ENCODE results near the gene UBE2E2. TPM values are rescaled to one million over a fixed set of nuclear protein-coding genes. Genes with fewer than 3 reads are reported as not detected.

Gene UBE2E2
- total RNA-seq, 1 experiment from 2014 or later = 38.6 TPM

DNA sequence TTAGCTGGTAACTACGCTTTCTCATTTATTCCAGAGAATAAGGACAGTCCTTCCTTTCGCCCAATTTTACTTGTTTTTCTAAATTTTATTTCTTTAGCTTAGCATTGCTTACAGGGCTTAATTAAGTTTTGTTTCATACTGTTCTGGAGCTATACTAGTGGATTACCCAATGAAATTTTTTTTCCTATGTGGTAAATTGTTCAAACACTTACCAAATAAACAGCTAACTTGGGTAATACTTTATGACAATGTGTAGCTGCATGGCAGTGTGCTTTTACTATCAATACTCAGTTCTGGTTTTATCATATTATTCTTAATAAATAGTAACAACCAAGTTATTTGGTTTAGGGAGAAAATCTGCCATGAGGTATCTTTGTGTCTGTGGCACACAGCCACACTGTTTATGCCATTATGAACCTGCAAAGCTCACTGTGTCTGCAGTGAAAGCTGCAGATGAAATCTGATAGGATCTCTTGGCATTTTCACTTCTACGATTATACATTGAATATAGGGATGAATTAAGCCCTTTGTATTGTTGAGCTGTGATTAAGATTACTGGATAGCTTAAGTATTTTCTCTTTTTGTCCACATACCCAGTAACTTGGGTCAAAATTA, 37.2 kb downstream of the UBE2E2 start:
- Histone ChIP-seq H2BK20ac (ENCODE audit: low read depth, low read length, poor library complexity, severe bottlenecking) (no peak overlapping the region), H3K14ac (ENCODE audit: insufficient read depth, low read length) (no peak overlapping the region), H3K4me2 (ENCODE audit: insufficient read depth, insufficient read length, low read length) (no peak overlapping the region), H3K23ac (ENCODE audit: insufficient read length, low read depth, low read length) (no peak overlapping the region), H4K8ac (replicated peaks; ENCODE audit: insufficient read length, low read depth, low read length) (no peak overlapping the region), H2BK15ac (ENCODE audit: low read depth, low read length) (no peak overlapping the region), H3K79me1 (ENCODE audit: insufficient read depth, low read depth, low read length, poor library complexity, severe bottlenecking) (peaks cover 9% of the 10 kb centered on the region), H2BK12ac (ENCODE audit: insufficient read length, low read depth, low read length) (no peak overlapping the region), H3K9me3 (ENCODE audit: control insufficient read depth, low read depth, low read length) (no peaks in the 10 kb centered on the region), H3T11ph (ENCODE audit: low read length) (no peak overlapping the region), H3K18ac (ENCODE audit: insufficient read length, low read depth, low read length) (no peak overlapping the region), H3K4me1 (ENCODE audit: insufficient read depth, low read length) (peaks cover 3% of the 10 kb centered on the region; the same call in 1 of the 2 replicates), H2AK5ac (ENCODE audit: insufficient read length, low read length) (no peak overlapping the region), H2BK5ac (ENCODE audit: insufficient read length, low read length) (no peak overlapping the region), H4K20me1 (ENCODE audit: control insufficient read depth, insufficient read depth, insufficient read length) (no peaks in the 10 kb centered on the region), H2AFZ (ENCODE audit: low read length) (no peak overlapping the region), H4K91ac (ENCODE audit: insufficient read length, low read depth, low read length) (no peak overlapping the region), H3K27ac (ENCODE audit: insufficient read length, low read depth, low read length) (no peak overlapping the region), H3K27me3 (ENCODE audit: insufficient read depth, low read length) (no peaks in the 10 kb centered on the region), H3K23me2 (ENCODE audit: insufficient read length, low read depth, low read length, poor library complexity, severe bottlenecking) (no peaks in the 10 kb centered on the region), H3K4ac (ENCODE audit: low read depth, low read length) (no peak overlapping the region), H3K9ac (ENCODE audit: extremely low read depth, insufficient read length, low read length) (no peak overlapping the region), H3K56ac (ENCODE audit: insufficient read length, low read depth, low read length) (no peak overlapping the region), H3K79me2 (ENCODE audit: insufficient read depth, low read length) (peaks cover 4% of the 10 kb centered on the region; the same call in 1 of the 2 replicates), H4K5ac (ENCODE audit: insufficient read length, low read depth, low read length) (no peak overlapping the region), H2BK120ac (ENCODE audit: low read depth, low read length, poor library complexity, severe bottlenecking) (no peak overlapping the region)
- no peaks in the 10 kb centered on the region for H3K27me3 Mint-ChIP-seq (ENCODE audit: low read depth)
- no CpG with 5 or more reads among the region's 3 CpGs for WGBS (ENCODE audit: extremely low coverage, insufficient read length, low lambda C conversion rate)
- no peak overlapping the region for H3K4me3 Mint-ChIP-seq
- H3K36me3 Mint-ChIP-seq (ENCODE audit: insufficient read depth in 1 of 3, low read depth in 3 of 3) = no peaks in the 10 kb centered on the region
- H3K4me1 Mint-ChIP-seq = peaks cover 30 to 34% of the 10 kb centered on the region in 2 experiments
- no peak for DNase-seq
- no peak overlapping the region for H3K27ac Mint-ChIP-seq
- TF ChIP-seq, protein P1, sequence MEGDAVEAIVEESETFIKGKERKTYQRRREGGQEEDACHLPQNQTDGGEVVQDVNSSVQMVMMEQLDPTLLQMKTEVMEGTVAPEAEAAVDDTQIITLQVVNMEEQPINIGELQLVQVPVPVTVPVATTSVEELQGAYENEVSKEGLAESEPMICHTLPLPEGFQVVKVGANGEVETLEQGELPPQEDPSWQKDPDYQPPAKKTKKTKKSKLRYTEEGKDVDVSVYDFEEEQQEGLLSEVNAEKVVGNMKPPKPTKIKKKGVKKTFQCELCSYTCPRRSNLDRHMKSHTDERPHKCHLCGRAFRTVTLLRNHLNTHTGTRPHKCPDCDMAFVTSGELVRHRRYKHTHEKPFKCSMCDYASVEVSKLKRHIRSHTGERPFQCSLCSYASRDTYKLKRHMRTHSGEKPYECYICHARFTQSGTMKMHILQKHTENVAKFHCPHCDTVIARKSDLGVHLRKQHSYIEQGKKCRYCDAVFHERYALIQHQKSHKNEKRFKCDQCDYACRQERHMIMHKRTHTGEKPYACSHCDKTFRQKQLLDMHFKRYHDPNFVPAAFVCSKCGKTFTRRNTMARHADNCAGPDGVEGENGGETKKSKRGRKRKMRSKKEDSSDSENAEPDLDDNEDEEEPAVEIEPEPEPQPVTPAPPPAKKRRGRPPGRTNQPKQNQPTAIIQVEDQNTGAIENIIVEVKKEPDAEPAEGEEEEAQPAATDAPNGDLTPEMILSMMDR (conservative IDR thresholded peaks at IDR 0.05) = no peak
- H3K9me3 Mint-ChIP-seq = no peaks in the 10 kb centered on the region

All from H9 (cell line).